HepG2 (cell line): Measurements from ENCODE around the gene SREBF1. TPM values are rescaled to one million over a fixed set of nuclear protein-coding genes. Genes with fewer than 3 reads are reported as not detected.

ENCODE experiments used
- ATF1 ChIP-seq: IDR thresholded peaks from 2 replicates; pipeline ENCODE4 v1.6.1; 2016; ENCODE audit warnings: mild to moderate bottlenecking, control low read depth
- EED ChIP-seq: sonication (generic); formaldehyde crosslinking; IDR thresholded peaks from 2 replicates; pipeline ENCODE4 v1.5.0; 2020; ENCODE audit warnings: mild to moderate bottlenecking, missing genetic modification reagents
- FOXP4 ChIP-seq: sonication (generic); formaldehyde crosslinking; IDR thresholded peaks from 2 replicates; pipeline ENCODE4 v1.4.0; 2020; ENCODE audit warnings: missing genetic modification reagents
- GRHL1 ChIP-seq: sonication (generic); formaldehyde crosslinking; conservative IDR thresholded peaks from 2 replicates; pipeline ENCODE4 v1.8.0; 2022; ENCODE audit warnings: missing genetic modification reagents
- HMG20A ChIP-seq: IDR thresholded peaks from 2 replicates; pipeline ENCODE4 v1.6.1; 2016; ENCODE audit warnings: borderline replicate concordance
- HOXA3 ChIP-seq: sonication (generic); formaldehyde crosslinking; IDR thresholded peaks from 2 replicates; pipeline ENCODE4 v1.5.0; 2020; ENCODE audit warnings: missing genetic modification reagents
- IRF9 ChIP-seq: sonication (generic); formaldehyde crosslinking; IDR thresholded peaks from 2 replicates; pipeline ENCODE4 v1.8.0; 2022; ENCODE audit warnings: missing genetic modification reagents, mild to moderate bottlenecking, borderline replicate concordance
- MED8 ChIP-seq: sonication (generic); formaldehyde crosslinking; IDR thresholded peaks from 2 replicates; pipeline ENCODE4 v1.8.1; 2023; ENCODE audit warnings: mild to moderate bottlenecking, missing genetic modification reagents; ENCODE audit not compliant: insufficient replicate concordance
- MXD4 ChIP-seq: IDR thresholded peaks from 2 replicates; pipeline ENCODE4 v1.6.1; 2016; ENCODE audit warnings: mild to moderate bottlenecking, missing biosample characterization, missing genetic modification reagents
- MYPOP ChIP-seq: sonication (generic); formaldehyde crosslinking; IDR thresholded peaks from 2 replicates; pipeline ENCODE4 v1.8.1; 2023; ENCODE audit warnings: mild to moderate bottlenecking, moderate library complexity, missing genetic modification reagents
- NR0B2 ChIP-seq: sonication (generic); formaldehyde crosslinking; IDR thresholded peaks from 2 replicates; pipeline ENCODE4 v1.4.0; 2020; ENCODE audit warnings: mild to moderate bottlenecking, missing genetic modification reagents
- POGZ ChIP-seq: sonication (generic); formaldehyde crosslinking; IDR thresholded peaks from 2 replicates; pipeline ENCODE4 v1.4.0; 2020; ENCODE audit warnings: mild to moderate bottlenecking, missing genetic modification reagents
- SIN3A ChIP-seq: IDR thresholded peaks from 2 replicates; pipeline ENCODE4 v1.6.1; 2011; ENCODE audit warnings: low read depth, mild to moderate bottlenecking, control low read depth, low read length, borderline replicate concordance
- SKI ChIP-seq: fragments of 450-650 bp; IDR thresholded peaks from one replicate; pipeline ENCODE4 v1.6.1; 2018; ENCODE audit warnings: mild to moderate bottlenecking; ENCODE audit not compliant: partially characterized antibody
- ZBTB38 ChIP-seq: sonication (generic); formaldehyde crosslinking; IDR thresholded peaks from 2 replicates; pipeline ENCODE4 v1.5.1; 2020; ENCODE audit warnings: mild to moderate bottlenecking, missing genetic modification reagents
- ZNF230 ChIP-seq: sonication (generic); formaldehyde crosslinking; IDR thresholded peaks from 2 replicates; pipeline ENCODE4 v1.4.0; 2020; ENCODE audit warnings: mild to moderate bottlenecking, missing genetic modification reagents
- ZNF232 ChIP-seq: sonication (generic); formaldehyde crosslinking; IDR thresholded peaks from 2 replicates; pipeline ENCODE4 v1.4.0; 2020; ENCODE audit warnings: missing genetic modification reagents, borderline replicate concordance
- ZNF337 ChIP-seq: sonication (generic); formaldehyde crosslinking; IDR thresholded peaks from 2 replicates; pipeline ENCODE4 v1.5.1; 2020; ENCODE audit warnings: missing genetic modification reagents, low read depth, mild to moderate bottlenecking, borderline replicate concordance
- ZNF430 ChIP-seq: sonication (generic); formaldehyde crosslinking; IDR thresholded peaks from 2 replicates; pipeline ENCODE4 v1.9.0; 2021; ENCODE audit warnings: mild to moderate bottlenecking, missing genetic modification reagents
- ZNF451 ChIP-seq: sonication (generic); formaldehyde crosslinking; IDR thresholded peaks from 2 replicates; pipeline ENCODE4 v1.5.0; 2020; ENCODE audit warnings: mild to moderate bottlenecking, missing genetic modification reagents
- ZNF784 ChIP-seq: sonication (generic); formaldehyde crosslinking; IDR thresholded peaks from 2 replicates; pipeline ENCODE4 v1.5.1; 2020; ENCODE audit warnings: missing genetic modification reagents, mild to moderate bottlenecking, borderline replicate concordance
- ZZZ3 ChIP-seq: sonication (generic); formaldehyde crosslinking; IDR thresholded peaks from 2 replicates; pipeline ENCODE4 v1.4.0; 2020; ENCODE audit warnings: missing genetic modification reagents, mild to moderate bottlenecking, borderline replicate concordance
- polyA plus RNA-seq, 8 experiments: library from polyadenylated mRNA; depleted of rRNA in 3 of 8; stranded (reverse) in 7 of 8; unstranded in 1 of 8; fragments of >200 nt; fragmentation: Illumina TruSeq in 4 of 8; extraction: Trizol in 4 of 8; gene quantifications; 2 replicates each; pipeline versions ENCODE4 v1.2.1 to v1.2.3, GENCODE V29; 2011 to 2016; ENCODE audit warnings: low read depth in 4 of 8, missing spikeins in 1 of 8, mixed read lengths in 1 of 8; ENCODE audit not compliant: insufficient read depth in 1 of 8
- total RNA-seq, 5 experiments: library from RNA; depleted of rRNA; stranded (reverse); fragments of >200 nt; fragmentation: Illumina TruSeq; extraction: Trizol; gene quantifications; 2 replicates each; pipeline ENCODE4 v1.2.3, GENCODE V29; 2016; ENCODE audit warnings: low read depth in 1 of 5

Gene SREBF1
- total and polyA plus RNA-seq, 2 of the 13 experiments (the other 11 are each of a cell fraction or from before 2014, with no cell fraction given) = 34.3 to 38.0 TPM

GRCh38 chr17:17859909-17860765 is 23.4 kb upstream of the SREBF1 start (continued):
- TF ChIP-seq ZNF232 (CRISPR knock-in tag) = no peak
- no peak for TF ChIP-seq POGZ (CRISPR knock-in tag)
- no peak for TF ChIP-seq FOXP4
- TF ChIP-seq ZNF430 = no peak
- TF ChIP-seq HOXA3 (CRISPR knock-in tag) = peak; percentile 45; the same call in 1 of the 2 replicates
- TF ChIP-seq EED (CRISPR knock-in tag) = no peak
- TF ChIP-seq GRHL1 = no peak
- 0 out of 2 replicates have a peak, but pooled peaks have one; percentile 21 for TF ChIP-seq ZBTB38 (CRISPR knock-in tag)
- TF ChIP-seq ZNF451 (CRISPR knock-in tag) = no peak
- no peak for TF ChIP-seq NR0B2 (CRISPR knock-in tag)
- TF ChIP-seq ZZZ3 (CRISPR knock-in tag) = no peak
- TF ChIP-seq HMG20A (CRISPR knock-in tag) = no peak
- 0 out of 2 replicates have a peak, but pooled peaks have one; percentile 21 for TF ChIP-seq MXD4
- TF ChIP-seq ZNF337 (CRISPR knock-in tag) = no peak
- TF ChIP-seq SIN3A = no peak
- TF ChIP-seq IRF9 (CRISPR knock-in tag) = no peak
- TF ChIP-seq ATF1 (CRISPR knock-in tag) = no peak
- TF ChIP-seq ZNF784 (CRISPR knock-in tag) = no peak
- TF ChIP-seq SKI = peak; percentile 29
- 0 out of 2 replicates have a peak, but pooled peaks have one; percentile 47 for TF ChIP-seq ZNF230
- TF ChIP-seq MED8 (CRISPR knock-in tag) = no peak
- no peak for TF ChIP-seq MYPOP (CRISPR knock-in tag)
